GM21390 (cell line): ENCODE data around the gene SNTG2.

Experiments
- ATAC-seq: cut with Tn5 transposase; IDR thresholded peaks from one replicate; pipeline ENCODE4 v1.9.1; 2021; ENCODE audit not compliant: unreplicated experiment

The SNTG2 gene

GRCh38 chr2:1136846-1137245, 186.2 kb downstream of the SNTG2 start:
- ATAC-seq = no peak

GRCh38 chr2:1137264-1137663, 186.6 kb downstream of the SNTG2 start:
- ATAC-seq = no peak

- no peak for ATAC-seq
Measured at GRCh38 chr2:1137913-1138391, 187.3 kb downstream of the SNTG2 start.

GRCh38 chr2:1140389-1141003, 189.8 kb downstream of the SNTG2 start:
- ATAC-seq = peak; percentile 92

- no peak for ATAC-seq
Measured at GRCh38 chr2:1141079-1141478, 190.4 kb downstream of the SNTG2 start.

GRCh38 chr2:1143129-1143528, 192.5 kb downstream of the SNTG2 start:
- ATAC-seq = no peak

GRCh38 chr2:1147873-1148612, 197.4 kb downstream of the SNTG2 start:
- no peak for ATAC-seq

GRCh38 chr2:1150724-1151511, 200.3 kb downstream of the SNTG2 start:
- no peak for ATAC-seq

GRCh38 chr2:1152375-1152774, 201.7 kb downstream of the SNTG2 start:
- no peak for ATAC-seq

- ATAC-seq = no peak
Measured at GRCh38 chr2:1153920-1154319, 203.3 kb downstream of the SNTG2 start.

- ATAC-seq = no peak
Measured at GRCh38 chr2:1154710-1155594, 204.3 kb downstream of the SNTG2 start.

GRCh38 chr2:1156059-1156458, 205.4 kb downstream of the SNTG2 start:
- ATAC-seq = no peak

GRCh38 chr2:1156531-1156930, 205.9 kb downstream of the SNTG2 start:
- no peak for ATAC-seq

GRCh38 chr2:1157107-1157506, 206.5 kb downstream of the SNTG2 start:
- ATAC-seq = no peak

- no peak for ATAC-seq
Measured at GRCh38 chr2:1159013-1159412, 208.4 kb downstream of the SNTG2 start.

GRCh38 chr2:1162246-1162645, 211.6 kb downstream of the SNTG2 start:
- ATAC-seq = no peak

- ATAC-seq = no peak
Measured at GRCh38 chr2:1162768-1163584, 212.3 kb downstream of the SNTG2 start.

- ATAC-seq = no peak
Measured at GRCh38 chr2:1166976-1167375, 216.3 kb downstream of the SNTG2 start.

GRCh38 chr2:1168846-1169245, 218.2 kb downstream of the SNTG2 start:
- ATAC-seq = no peak
